Motor neuron (in vitro differentiated cells): ENCODE results near the gene UCN3. TPM values are rescaled to one million over a fixed set of nuclear protein-coding genes. Genes with fewer than 3 reads are reported as not detected.
A peak's percentile ranks its signal among the peaks of the same experiment; 100 is the strongest.

Source experiments
- ATAC-seq, 8 experiments: fragments of 200-7000 bp; cut with Tn5 transposase; replicated peaks in 6 of 8; 2 replicates each; pipeline ENCODE4 v1.8.0; 2021; ENCODE audit warnings: mild to moderate bottlenecking in 8 of 8, moderate library complexity in 8 of 8
- H3K27ac ChIP-seq, 2 donors: fragments of 250-450 bp; sonication (Bioruptor Pico); 2 replicates each; pipeline ENCODE4 v1.9.0; 2021; ENCODE audit warnings: antibody characterized with exemption in 2 of 2, mild to moderate bottlenecking in 2 of 2, moderate library complexity in 1 of 2
- H3K4me1 ChIP-seq, 2 donors: fragments of 250-450 bp; sonication (Bioruptor Pico); replicated peaks in 1 of 2; 2 replicates each; pipeline ENCODE4 v1.6.1; 2021; ENCODE audit warnings: antibody characterized with exemption in 2 of 2, mild to moderate bottlenecking in 2 of 2, moderate library complexity in 1 of 2
- H3K4me3 ChIP-seq, 5 donors: fragments of 250-450 bp; sonication (Bioruptor Pico); 2 replicates each; pipeline ENCODE4 v1.9.0; 2021; ENCODE audit warnings: antibody characterized with exemption in 5 of 5, mild to moderate bottlenecking in 5 of 5, moderate library complexity in 4 of 5
- WGBS, 10 experiments: fragments of 450-650 bp; shearing (Covaris generic); methylation state at CpG; one replicate each; pipeline ENCODE4 v1.0.0; 2022; 5-methylcytosine and 5-hydroxymethylcytosine counted together
- in situ Hi-C, 9 experiments: fragments of 400-800 bp; cut with MboI; loops; one replicate each; pipeline ENCODE4 v1.15.0; 2021; ENCODE audit warnings: low sequenced_read_pairs in 9 of 9, low pct_unique_long_range_greater_than_20kb in 2 of 9; ENCODE audit not compliant: unreplicated experiment in 9 of 9
- total RNA-seq, 8 experiments: library from RNA; unstranded; fragments of 300-600 nt; gene quantifications; 2 replicates each; pipeline versions ENCODE4 v1.2.3 to v1.2.4, GENCODE V29; 2022

The UCN3 gene
- total RNA-seq, 8 experiments from 2014 or later = 0.25 to 1.00 (median 0.33) TPM; not detected in 4

DNA sequence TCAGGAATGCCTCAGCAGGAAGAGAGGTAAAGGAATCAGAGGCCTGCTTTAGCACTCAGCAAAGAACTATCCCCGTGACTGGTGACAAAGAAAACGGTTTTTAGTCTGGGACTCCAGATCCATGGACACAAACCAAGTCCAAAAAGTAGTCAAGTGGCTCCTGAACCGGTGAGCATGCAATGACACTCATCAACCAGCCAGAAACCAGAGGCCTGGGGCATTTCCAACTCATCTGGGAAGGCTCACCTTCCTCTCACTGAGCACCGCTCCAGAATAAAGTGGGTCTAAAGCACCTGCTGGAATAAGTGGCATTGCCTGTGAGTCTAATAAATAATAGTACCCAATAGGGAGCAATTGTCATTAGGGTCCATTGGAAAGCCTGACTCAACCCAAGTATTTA is 17.9 kb upstream of the UCN3 start:
- in situ Hi-C loops = no loop called here
- WGBS, 10 experiments = 33 to 100% (median 83%) methylated on average over 1 to 3 of the region's 4 CpGs; no CpG with 5 or more reads in 5 of the 10 experiments
- no peak overlapping the region for H3K27ac ChIP-seq

DNA sequence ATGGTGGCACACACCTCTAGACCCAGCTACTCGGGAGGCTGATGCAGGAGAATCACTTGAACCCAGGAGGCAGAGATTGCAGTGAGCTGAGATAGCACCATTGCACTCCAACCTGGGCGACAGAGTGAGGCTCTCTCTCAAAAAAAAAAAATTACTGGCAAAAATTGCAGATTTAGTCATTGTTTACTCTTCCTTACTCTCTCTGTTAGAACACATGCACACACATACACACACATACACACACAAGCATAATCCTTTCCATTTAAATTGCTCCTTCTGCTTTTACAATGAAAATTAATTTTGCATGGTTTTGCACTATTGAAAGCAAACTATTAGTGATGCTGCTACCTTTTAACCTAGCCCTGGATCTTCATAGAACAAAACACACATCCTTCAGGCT is 15.4 kb upstream of the UCN3 start:
- in situ Hi-C loops = no loop called here
- WGBS, 10 experiments = 57 to 89% (median 83%) methylated on average over 1 to 2 of the region's 2 CpGs; no CpG with 5 or more reads in 6 of the 10 experiments
- Histone ChIP-seq H3K4me3 (no peak overlapping the region), H3K4me1 (peaks cover 0 to 8% of the 10 kb centered on the region in 2 donors), H3K27ac (no peak overlapping the region)
- no peak for ATAC-seq

More for the DNA sequence above, 17.9 kb upstream of the UCN3 start:
- no peak overlapping the region for H3K4me3 ChIP-seq
- peaks cover 0 to 8% of the 10 kb centered on the region in 2 donors for H3K4me1 ChIP-seq
- no peak for ATAC-seq

DNA sequence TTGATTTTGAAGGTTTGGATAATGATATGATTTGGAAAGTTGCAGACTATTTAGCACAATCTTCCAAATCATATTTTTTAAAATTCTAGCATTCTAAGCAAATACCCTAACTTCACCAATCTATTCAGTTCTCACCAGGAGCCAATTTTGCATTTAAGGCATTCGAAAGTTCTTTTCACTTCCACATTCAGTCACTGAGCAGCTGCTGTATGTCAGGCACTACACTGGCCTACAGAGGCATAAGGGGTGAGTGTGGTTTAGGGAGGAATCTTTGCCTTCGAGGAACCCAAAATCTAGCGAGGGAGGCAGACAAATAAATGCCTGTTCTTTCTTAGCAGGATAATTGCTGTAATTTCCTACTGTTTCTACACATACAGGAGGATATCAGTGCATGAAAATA is 10.7 kb upstream of the UCN3 start:
- no peak overlapping the region for H3K27ac ChIP-seq
- no peaks in the 10 kb centered on the region for H3K4me1 ChIP-seq
- WGBS, 10 experiments = 20 to 69% (median 40%) methylated on average over 1 to 3 of the region's 3 CpGs; no CpG with 5 or more reads in 3 of the 10 experiments
- no peak overlapping the region for H3K4me3 ChIP-seq
- in situ Hi-C loops = no loop called here
- ATAC-seq = no peak

DNA sequence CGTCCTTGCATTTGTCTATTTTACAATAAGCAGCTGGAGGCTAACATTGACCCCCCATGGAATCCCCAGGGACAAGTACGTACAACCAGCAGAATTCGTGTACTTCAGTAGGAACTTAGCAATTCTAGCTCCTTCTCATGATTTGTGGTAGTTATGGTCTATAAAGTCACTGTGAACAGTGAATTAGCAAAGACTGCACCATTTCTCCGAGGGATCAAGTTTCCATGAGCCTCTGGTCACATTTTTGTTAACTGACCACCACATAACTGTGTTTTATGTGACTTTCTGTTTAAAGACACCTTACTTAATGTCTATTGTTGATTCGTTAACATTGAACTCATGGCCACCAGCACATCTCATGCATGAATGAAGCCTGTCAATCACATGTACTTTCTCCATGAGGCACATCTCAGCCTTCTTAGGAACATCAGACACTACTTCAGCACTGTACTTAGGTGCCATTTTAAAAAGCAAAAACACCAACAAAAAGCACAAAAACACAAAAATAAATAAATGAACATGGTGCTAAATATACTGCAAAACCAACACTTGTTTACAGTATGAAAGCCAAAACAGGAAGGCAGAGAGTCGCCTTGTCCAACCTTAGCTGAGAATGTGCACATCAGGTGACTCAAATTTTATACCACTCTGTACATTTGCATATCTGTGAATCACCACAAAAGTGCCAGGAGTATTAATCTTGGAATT is 9.0 kb upstream of the UCN3 start:
- no peak overlapping the region for H3K4me3 ChIP-seq
- in situ Hi-C loops = no loop called here
- no peak overlapping the region for H3K27ac ChIP-seq
- no peaks in the 10 kb centered on the region for H3K4me1 ChIP-seq
- 50 to 100% (median 88%) methylated on average over 1 to 6 of the region's 6 CpGs; no CpG with 5 or more reads in 1 of the 10 experiments for WGBS, 10 experiments
- no peak for ATAC-seq

DNA sequence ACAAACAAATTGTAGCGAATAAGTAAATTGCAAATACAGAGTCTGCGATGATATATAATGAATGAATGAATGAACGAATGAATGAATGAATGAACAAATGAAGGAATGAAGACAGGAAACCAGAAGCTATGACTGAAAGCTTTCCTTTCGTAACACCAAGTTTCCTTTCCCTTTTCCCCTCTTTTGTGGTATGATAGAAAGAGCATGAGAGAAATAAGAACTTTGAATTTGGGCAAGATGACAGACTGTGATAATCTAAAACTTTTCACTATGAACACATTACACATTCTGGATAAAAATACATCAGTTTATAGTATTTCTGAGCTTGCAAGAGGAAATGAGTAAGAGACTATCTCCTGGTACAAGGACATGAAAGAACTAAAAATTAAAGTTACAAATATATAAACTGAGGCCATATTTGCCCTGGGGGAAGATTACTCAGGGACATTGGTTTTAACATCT is 8.4 kb upstream of the UCN3 start:
- in situ Hi-C loops = no loop called here
- WGBS, 10 experiments = 53 to 97% (median 79%) methylated on average over 2 to 4 of the region's 4 CpGs
- ATAC-seq = no peak
- H3K4me3 ChIP-seq = no peak overlapping the region
- no peak overlapping the region for H3K27ac ChIP-seq
- no peaks in the 10 kb centered on the region for H3K4me1 ChIP-seq

DNA sequence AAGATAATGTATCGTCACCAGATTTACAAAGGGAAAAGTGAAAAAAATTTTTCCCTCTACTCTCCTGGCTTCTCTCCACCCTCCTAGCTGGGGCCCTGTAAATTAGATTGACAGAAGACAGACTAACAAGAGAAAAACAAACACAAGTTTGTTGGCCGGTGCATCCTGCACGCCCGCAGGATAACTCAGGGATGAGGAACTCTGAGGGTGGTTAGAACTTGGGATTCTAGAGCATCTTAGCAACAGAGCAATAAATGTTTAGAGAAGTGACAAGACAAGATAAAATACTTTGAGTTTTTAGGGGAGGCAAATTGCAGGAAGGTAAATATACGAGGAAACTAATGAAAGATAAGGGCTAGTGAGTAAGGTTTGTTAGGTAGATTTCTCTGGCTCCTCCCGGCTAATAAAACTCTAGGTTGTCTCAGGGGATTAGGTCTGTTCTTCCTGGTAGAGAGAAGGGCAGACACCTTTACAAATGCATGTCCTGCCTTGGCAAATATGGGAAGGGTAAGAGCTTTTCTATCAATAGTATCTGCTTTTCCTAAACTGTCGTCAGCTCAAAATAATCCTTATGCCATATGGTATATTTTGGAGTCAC is 4.3 kb upstream of the UCN3 start:
- H3K27ac ChIP-seq = no peak overlapping the region
- WGBS, 10 experiments = 35 to 80% (median 58%) methylated on average over 1 to 7 of the region's 7 CpGs
- H3K4me3 ChIP-seq = no peak overlapping the region
- in situ Hi-C loops = no loop called here
- H3K4me1 ChIP-seq = peaks cover 0 to 7% of the 10 kb centered on the region in 2 donors
- no peak for ATAC-seq

DNA sequence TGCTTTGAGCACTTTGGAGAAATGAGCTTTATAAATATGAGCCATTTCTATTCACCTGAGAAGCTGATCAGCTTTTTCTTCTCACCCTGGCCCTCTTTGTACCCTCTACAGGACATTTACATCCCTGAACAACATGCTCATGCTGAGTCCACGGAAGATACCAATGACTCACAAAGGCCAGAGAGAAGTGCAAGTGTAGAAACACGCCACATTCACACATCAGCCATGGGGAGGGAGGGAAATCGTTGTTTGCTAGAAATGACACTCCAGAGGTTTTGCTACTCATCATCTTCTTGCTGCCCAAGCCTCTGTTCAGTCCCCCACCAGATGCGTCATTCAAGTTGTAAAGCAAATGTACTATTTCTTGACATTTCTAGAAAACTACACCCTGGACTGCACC is 2.8 kb upstream of the UCN3 start:
- WGBS, 10 experiments = 48 to 89% (median 66%) methylated on average over 1 to 4 of the region's 4 CpGs; no CpG with 5 or more reads in 3 of the 10 experiments
- H3K4me1 ChIP-seq = peaks cover 0 to 7% of the 10 kb centered on the region in 2 donors
- no peak overlapping the region for H3K27ac ChIP-seq
- ATAC-seq = no peak
- in situ Hi-C loops = no loop called here
- no peak overlapping the region for H3K4me3 ChIP-seq

DNA sequence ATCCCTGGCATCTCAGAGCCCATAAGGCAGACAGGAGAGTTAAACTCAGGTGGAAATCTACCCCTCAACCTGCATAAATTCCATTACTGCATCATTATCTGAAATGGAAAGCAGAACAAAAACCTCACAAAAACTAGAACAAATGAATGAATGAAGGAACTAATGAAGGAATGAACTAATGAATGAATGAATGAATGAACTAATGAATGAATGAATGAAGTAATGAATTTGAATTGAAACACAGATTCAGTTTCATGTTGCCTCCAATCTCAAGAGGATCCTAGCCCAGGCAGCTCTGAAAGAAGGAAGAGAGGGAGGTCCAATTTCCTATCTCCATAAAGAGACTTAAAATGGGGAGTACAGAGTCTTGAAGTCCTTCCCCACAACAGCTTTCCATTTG is 1.9 kb upstream of the UCN3 start:
- peaks cover 0 to 7% of the 10 kb centered on the region in 2 donors for H3K4me1 ChIP-seq
- no peak overlapping the region for H3K4me3 ChIP-seq
- no peak for ATAC-seq
- no peak overlapping the region for H3K27ac ChIP-seq
- in situ Hi-C loops = no loop called here

DNA sequence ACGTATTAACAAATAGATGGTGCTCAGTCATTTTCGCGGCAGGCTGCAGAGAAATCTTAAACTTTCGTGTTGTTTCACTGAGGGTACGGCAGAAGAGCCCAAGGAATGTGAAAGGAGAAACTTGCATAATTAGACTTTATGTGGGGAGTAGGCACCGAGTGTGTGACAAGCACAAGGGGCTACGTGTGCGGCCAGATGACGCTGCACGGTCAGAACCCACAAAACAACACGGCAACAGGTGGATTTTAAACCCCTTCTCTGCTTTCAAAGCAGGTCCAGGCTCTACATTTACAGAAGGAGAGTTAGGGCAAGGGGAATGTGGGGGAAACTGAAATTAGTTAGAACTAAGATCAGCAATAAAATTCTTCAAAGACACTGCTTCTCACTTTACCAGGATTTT is 392 bp upstream of the UCN3 start:
- H3K4me1 ChIP-seq = peaks cover 0 to 7% of the 10 kb centered on the region in 2 donors
- in situ Hi-C loops = no loop called here

DNA sequence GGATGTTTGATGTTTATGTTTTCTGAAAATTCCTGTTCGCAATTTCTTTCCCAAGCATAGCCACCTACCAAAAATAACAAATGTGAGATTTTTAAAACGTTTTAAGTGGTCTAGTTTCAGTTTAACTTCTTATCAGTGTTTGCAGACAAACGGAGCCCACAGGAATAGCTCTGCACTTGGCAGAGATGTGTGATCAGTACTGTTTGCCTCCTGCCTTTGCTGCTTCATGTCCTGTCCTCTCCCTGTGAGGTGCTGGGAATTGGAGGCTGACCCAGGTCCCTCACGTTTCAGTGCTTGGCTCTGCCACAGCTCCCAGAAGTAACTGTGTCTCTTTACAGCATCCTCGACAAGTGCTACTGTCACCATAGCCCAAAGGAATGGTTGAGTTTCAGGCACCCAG is 1.2 kb downstream of the UCN3 start:
- WGBS, 10 experiments = 8 to 80% (median 40%) methylated on average over 2 to 5 of the region's 5 CpGs; no CpG with 5 or more reads in 1 of the 10 experiments

More for the DNA sequence above, 392 bp upstream of the UCN3 start:
- 56 to 91% (median 82%) methylated on average over 4 to 11 of the region's 11 CpGs for WGBS, 10 experiments
- Histone ChIP-seq H3K4me3 (no peak overlapping the region), H3K27ac (no peak overlapping the region)
- ATAC-seq = no peak

DNA sequence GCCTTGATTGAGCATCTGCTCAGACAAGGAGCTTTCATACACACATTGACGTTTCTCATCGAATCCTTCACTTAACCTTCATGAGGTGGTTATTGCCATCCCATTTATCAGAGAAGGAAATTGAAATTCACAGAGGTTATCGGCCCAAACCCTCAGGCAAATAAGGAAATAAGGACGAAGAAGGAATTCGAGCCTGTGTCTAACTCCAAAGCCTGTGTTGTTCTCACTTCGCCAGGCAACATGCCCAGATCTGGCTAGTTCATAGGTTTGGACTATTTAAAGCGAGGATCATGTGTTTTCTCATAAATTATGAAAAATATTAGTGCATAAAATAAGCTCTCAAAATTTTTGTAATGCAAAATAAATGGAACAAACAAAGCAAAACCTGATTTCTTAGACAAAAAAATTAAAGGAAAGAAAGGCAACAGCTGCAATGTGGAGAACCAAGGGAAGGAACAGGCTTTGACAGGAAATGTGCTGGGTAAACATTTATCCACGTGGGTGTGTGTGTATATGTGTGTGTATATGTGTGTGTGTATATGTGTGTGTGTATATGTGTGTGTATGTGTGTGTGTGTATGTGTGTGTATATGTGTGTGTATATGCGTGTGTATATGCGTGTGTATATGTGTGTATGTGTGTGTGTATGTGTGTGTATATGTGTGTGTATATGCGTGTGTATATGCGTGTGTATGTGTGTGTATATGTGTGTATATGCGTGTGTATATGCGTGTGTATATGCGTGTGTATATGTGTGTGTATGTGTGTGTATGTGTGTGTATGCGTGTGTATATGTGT is 4.8 kb downstream of the UCN3 start:
- in situ Hi-C loops = no loop called here
- Histone ChIP-seq H3K27ac (no peak overlapping the region), H3K4me3 (no peak overlapping the region), H3K4me1 (peaks cover 0 to 12% of the 10 kb centered on the region in 2 donors)
- 7 to 100% (median 87%) methylated on average over 2 to 8 of the region's 16 CpGs for WGBS, 10 experiments
- ATAC-seq = peak in 1 of 8 experiments; percentile 23

More for the DNA sequence above, 1.2 kb downstream of the UCN3 start:
- Histone ChIP-seq H3K4me1 (peaks cover 0 to 7% of the 10 kb centered on the region in 2 donors), H3K4me3 (no peak overlapping the region), H3K27ac (no peak overlapping the region)
- in situ Hi-C loops = no loop called here
- no peak for ATAC-seq

DNA sequence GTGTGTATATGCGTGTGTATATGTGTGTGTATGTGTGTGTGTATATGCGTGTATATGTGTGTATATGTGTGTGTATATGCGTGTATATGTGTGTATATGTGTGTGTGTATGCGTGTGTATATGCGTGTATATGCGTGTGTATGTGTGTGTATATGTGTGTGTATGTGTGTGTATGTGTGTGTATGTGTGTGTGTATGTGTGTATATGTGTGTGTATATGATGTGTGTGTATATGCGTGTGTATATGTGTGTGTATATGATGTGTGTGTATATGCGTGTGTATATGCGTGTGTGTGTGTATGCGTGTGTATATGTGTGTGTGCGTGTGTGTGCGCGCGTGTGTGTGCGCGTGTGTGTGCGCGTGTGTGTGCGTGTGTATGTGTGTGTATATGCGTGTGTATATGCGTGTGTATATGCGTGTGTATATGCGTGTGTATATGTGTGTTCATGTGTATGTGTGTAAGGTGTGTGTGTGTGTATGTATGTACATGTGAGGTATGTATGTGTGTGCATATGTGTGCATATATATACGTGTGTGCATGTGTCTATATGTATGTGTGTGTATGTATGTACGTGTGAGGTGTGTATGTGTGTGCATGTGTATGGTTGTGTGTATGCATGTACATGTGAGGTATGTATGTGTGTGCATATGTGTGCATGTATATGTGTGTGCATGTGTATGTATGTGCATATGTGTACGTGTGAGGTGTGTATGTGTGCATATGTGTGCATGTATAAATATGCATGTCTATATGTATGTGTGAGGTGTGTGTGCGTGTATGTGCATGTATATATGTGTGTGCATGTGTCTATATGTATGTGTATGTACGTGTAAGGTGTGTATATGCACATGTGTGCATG is 6.0 kb downstream of the UCN3 start:
- peaks cover 0 to 8% of the 10 kb centered on the region in 2 donors for H3K4me1 ChIP-seq
- in situ Hi-C loops = no loop called here

More for the DNA sequence above, 6.0 kb downstream of the UCN3 start:
- Histone ChIP-seq H3K27ac (no peak overlapping the region), H3K4me3 (no peak overlapping the region)
- ATAC-seq = no peak
- WGBS, 10 experiments = 44 to 93% (median 83%) methylated on average over 2 to 11 of the region's 28 CpGs; no CpG with 5 or more reads in 2 of the 10 experiments
